Umbilical cord (tissue), 2 donors: ENCODE data around the gene SLC34A1. TPM values are rescaled to one million over a fixed set of nuclear protein-coding genes. Genes with fewer than 3 reads are reported as not detected.
A peak's percentile ranks its signal among the peaks of the same experiment; 100 is the strongest.
"Not testable (repeated sequence)": the region's sequence is repeated elsewhere in the genome, so short reads cannot be mapped to it uniquely, and the experiment has no call there.

Experiments
- DNase-seq: peaks from one replicate; pipeline ENCODE4 v3.0.0-alpha.2; 2015; ENCODE audit warnings: low spot score
- total RNA-seq: library from RNA; depleted of rRNA; stranded (reverse); fragments of >200 nt; gene quantifications from one replicate; pipeline ENCODE4 v1.2.3, GENCODE V29; 2014; ENCODE audit warnings: low replicate concordance; ENCODE audit not compliant: insufficient read depth

Gene SLC34A1
- total RNA-seq, 1 donor from 2014 or later = 2.2 TPM

GRCh38 chr5:177354711-177355110 is 29.5 kb upstream of the SLC34A1 start:
- DNase-seq = no peak

DNA sequence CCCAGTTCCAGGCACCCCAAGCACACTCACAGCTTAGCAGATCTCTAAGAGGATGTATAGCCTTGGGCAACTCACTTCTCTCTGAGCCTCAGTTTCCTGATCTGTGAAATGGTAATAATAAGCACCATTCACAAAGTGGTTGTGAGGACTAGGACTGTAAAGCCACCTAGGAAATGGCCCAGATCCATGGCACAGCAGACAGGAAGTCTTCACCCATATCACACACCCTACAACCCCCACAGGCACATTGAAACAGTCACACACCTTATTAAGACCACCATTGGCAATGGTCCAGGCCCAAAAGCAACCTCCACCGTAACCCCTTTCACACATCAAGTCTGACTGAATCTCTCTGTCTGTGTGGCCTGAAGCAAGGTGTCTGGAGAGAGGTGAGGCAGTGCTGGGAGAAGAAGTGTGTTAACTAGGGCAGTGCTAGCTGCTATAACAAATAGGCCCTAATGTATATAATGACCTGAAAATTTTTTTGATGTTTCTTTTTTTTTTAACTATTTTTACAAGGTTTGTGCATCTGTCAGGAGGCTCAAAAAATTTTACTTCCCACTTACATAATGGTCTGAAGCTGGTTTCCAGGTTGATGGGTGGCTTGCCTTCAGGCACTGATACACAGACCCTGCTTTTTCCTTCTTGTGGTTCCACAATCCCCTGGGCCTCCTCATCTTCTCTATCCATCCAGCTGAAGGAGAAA is 28.9 kb upstream of the SLC34A1 start:
- DNase-seq = no peak

GRCh38 chr5:177355868-177356168 is 28.4 kb upstream of the SLC34A1 start:
- DNase-seq = no peak

DNA sequence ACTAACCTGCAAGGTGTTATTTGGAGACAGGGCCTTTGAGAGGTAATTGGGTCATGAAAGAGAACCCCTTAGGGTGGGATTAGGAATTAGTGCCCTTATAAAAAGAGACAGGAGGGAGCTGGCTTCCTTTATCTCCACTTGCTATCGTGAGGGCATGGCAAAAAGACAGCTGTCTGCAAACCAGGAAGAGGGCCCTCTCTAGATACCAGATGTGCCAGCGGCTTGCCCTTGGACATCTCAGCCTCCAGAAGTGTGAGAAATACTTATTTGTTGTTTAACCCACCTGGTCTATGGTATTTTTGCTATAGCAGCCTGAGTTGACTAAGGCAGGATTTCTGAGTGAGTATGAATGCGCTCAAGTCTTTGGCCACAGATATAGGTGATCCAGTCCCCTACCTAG is 27.5 kb upstream of the SLC34A1 start:
- DNase-seq = no peak

DNA sequence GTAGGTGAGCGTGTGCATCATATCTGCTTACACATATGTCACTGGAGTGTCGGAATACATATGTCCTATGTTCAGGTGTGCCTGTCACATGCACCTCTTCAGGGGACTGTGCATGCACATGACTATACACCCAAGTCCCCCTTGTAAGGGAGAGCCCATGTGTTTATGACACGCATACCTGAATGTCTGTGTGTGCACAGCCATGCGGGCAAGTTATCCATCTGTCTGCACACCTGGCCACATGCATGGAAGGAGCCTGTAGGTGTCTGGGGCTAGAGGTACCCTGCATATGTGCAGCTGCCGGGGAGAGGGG is 27.1 kb upstream of the SLC34A1 start:
- DNase-seq = no peak

GRCh38 chr5:177357459-177358351 is 26.5 kb upstream of the SLC34A1 start, which contains the start of gene RGS14:
Gene RGS14 (plus strand): TSS chr5:177357924. CDS start chr5:177358025, 101 bp downstream.
- no peak for DNase-seq

GRCh38 chr5:177358370-177358819 is 25.8 kb upstream of the SLC34A1 start:
- DNase-seq = no peak

DNA sequence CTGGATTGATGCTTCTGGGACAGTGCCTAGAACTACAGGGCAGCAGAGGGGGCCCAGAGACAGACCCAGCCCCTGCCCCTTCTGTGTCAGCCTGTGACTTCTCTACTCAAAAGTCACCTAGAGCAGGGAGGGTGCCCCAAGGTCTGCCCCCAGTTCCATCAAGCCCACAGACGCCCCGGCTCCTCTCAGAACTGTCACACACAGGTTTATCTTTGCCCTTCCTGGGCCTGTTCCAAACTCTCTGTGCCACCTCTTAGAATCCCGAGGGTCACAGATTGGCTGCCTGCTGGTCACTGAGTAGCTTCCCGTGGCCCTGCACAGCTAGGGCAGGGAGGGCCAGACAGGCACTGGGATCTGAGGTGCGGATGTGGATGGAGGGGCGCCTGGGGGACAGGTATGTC is 24.8 kb upstream of the SLC34A1 start:
- DNase-seq = no peak

GRCh38 chr5:177359860-177360259 is 24.4 kb upstream of the SLC34A1 start:
- no peak for DNase-seq

- not testable (repeated sequence) for DNase-seq
Observed at GRCh38 chr5:177360740-177361139, 23.5 kb upstream of the SLC34A1 start.

GRCh38 chr5:177361418-177362291 is 22.6 kb upstream of the SLC34A1 start:
- no peak for DNase-seq

GRCh38 chr5:177362292-177362609 is 22.0 kb upstream of the SLC34A1 start:
- no peak for DNase-seq

DNA sequence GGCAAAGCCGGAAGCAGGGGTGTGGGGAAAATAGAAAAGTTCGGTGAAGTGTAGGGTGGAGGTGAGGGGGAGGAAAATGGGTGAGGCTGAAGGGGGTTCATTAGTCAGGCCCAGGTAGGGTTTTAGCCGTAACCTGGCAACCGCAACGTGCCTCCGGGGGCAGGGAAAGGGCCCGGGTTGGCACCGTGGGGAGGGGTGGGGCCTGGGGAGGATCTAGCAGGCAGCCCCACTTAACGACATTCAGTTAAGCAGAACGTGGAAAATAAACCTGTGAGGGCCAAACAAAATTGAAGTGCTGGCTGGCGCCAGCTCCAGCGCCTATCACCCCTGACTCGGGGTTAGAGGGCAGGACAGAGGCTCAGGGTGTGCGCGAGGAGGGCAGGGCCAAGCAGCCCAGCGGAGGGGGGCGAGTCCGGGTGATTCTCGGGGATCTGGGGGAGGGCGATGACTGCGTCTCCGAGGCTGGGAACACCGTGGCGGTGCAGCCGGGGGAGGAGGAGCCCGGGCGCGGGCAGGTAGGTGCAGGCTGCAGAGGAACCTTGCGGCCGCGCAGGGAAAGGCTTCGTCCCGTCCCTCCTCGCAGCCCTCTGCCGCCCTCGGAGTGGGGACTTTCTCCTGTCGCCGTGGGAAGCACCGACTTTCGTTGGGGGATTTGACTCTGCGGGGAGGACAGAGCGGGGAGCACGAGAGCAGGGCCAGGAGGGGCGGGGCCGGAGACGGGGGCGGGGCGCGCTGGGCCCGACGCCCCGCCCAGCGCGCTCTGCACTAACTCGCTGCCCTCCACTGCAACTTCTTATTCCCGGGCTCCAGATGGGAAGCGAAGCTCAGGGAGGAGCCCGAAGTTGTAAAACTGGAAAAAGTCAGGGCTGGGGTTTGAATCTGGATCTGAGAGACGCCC is 21.4 kb upstream of the SLC34A1 start:
- DNase-seq = peak; percentile 55

GRCh38 chr5:177363565-177363964 is 20.7 kb upstream of the SLC34A1 start:
- DNase-seq = no peak

GRCh38 chr5:177364159-177364962 is 19.9 kb upstream of the SLC34A1 start:
- DNase-seq = no peak

- no peak for DNase-seq
Observed at GRCh38 chr5:177365845-177366527, 18.2 kb upstream of the SLC34A1 start.

DNA sequence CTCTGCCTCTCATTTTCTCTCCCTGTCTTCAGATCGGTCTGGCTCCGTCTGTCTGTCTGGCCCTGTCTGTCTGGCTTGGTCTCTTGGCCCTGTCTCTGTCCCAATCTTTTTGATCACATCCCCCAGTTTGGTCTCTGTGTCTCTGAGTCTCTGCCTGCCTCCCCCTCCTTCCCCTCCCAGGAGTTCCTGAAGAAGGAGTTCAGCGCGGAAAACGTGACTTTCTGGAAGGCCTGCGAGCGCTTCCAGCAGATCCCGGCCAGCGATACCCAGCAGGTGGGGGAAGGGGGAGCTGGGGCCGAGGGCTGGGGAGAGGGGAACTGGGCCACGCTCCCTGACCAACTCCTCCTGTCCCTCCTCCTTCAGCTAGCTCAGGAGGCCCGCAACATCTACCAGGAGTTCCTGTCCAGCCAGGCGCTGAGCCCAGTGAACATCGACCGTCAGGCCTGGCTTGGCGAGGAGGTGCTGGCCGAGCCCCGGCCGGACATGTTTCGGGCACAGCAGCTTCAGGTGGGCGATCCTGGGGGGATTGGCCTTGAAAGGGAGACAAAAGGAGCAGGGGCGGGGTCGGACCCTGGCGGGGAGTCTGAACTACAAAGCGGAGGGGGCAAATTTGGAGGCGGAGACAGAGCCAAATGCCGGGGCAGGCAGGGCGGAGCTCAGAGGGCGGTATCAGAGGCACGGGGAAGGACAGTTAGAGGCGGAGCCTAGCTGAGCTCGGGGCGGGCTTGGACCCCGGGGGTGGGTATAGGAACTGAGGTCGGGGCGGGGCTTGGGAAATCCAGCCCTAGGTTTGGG is 17.5 kb upstream of the SLC34A1 start:
- peak; percentile 97 for DNase-seq

DNA sequence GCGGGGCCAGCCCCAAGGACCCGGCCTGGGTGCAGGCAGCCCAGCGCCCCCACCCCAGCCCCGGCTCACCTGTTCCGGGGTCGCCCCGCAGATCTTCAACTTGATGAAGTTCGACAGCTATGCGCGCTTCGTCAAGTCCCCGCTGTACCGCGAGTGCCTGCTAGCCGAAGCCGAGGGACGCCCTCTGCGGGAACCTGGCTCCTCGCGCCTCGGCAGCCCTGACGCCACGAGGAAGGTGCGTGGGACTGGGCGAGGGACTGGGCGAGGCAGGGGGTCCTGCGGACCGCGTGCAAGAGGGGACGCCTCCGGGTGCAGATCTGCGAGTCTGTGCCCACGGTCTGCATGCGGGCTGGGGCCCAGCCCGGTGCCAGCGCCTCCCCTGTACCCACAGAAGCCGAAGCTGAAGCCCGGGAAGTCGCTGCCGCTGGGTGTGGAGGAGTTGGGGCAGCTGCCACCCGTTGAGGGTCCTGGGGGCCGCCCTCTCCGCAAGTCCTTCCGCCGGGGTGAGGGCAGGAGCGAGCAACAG is 16.8 kb upstream of the SLC34A1 start:
- no peak for DNase-seq
